Suprapubic skin (tissue), 3 donors: Measurements from ENCODE around the gene ITLN2.

ENCODE experiments used
- CTCF ChIP-seq, 2 donors: fragments of 200-600 bp in 1 of 2; fragments of 450-650 bp in 1 of 2; sonication (generic) in 1 of 2; IDR thresholded peaks; one replicate each; pipeline ENCODE4 v1.5.1; 2016 to 2019; ENCODE audit warnings: antibody characterized with exemption in 2 of 2, mild to moderate bottlenecking in 1 of 2, moderate library complexity in 1 of 2
- EP300 ChIP-seq: sonication (generic); formaldehyde crosslinking; IDR thresholded peaks from one replicate; pipeline ENCODE4 v1.6.1; 2017; ENCODE audit warnings: antibody characterized with exemption

- TF ChIP-seq CTCF (IDR thresholded peaks at IDR 0.05) (no peak), EP300 (no peak)
These were observed 20.4 kb upstream of the ITLN2 start for GRCh38 chr1:160975026-160975425.
